MM.1S (cell line): ENCODE measurements around the gene NUAK1.

Experiments used
- CTCF ChIP-seq: fragments of 300-600 bp; sonication (generic); IDR thresholded peaks from 2 replicates; pipeline ENCODE4 v1.5.1; 2016; ENCODE audit warnings: antibody characterized with exemption, low read length, mixed read lengths
- EZH2 ChIP-seq: fragments of 300-600 bp; sonication (generic); optimal IDR thresholded peaks from 2 replicates; pipeline ENCODE3; 2017; ENCODE audit warnings: low read depth, mild to moderate bottlenecking, antibody characterized with exemption, low read length, mixed read lengths

GRCh38 chr12:106135075-106135474 is 3.7 kb downstream of the NUAK1 start:
- TF ChIP-seq CTCF (no peak), EZH2 (no peak)
